Stimulated activated naive CD4-positive, alpha-beta T cell treated with Interleukin-2 at 50 U/mL for 16 hours (primary cell): Measurements from ENCODE around the gene TRPM1.
"Not testable (repeated sequence)": the region's sequence is repeated elsewhere in the genome, so short reads cannot be mapped to it uniquely, and the experiment has no call there.

ENCODE experiments used
- DNase-seq: peaks from one replicate; lab custom pipeline; 2025; lab: John Stamatoyannopoulos, UW

Gene TRPM1

GRCh38 chr15:31116423-31117030 lies 15.0 kb upstream of the TRPM1 start:
- DNase-seq, result no peak

- no peak for DNase-seq
Measured at GRCh38 chr15:31111091-31111647, 9.6 kb upstream of the TRPM1 start.

GRCh38 chr15:31108836-31109235 lies 7.3 kb upstream of the TRPM1 start:
- DNase-seq, result no peak

DNA sequence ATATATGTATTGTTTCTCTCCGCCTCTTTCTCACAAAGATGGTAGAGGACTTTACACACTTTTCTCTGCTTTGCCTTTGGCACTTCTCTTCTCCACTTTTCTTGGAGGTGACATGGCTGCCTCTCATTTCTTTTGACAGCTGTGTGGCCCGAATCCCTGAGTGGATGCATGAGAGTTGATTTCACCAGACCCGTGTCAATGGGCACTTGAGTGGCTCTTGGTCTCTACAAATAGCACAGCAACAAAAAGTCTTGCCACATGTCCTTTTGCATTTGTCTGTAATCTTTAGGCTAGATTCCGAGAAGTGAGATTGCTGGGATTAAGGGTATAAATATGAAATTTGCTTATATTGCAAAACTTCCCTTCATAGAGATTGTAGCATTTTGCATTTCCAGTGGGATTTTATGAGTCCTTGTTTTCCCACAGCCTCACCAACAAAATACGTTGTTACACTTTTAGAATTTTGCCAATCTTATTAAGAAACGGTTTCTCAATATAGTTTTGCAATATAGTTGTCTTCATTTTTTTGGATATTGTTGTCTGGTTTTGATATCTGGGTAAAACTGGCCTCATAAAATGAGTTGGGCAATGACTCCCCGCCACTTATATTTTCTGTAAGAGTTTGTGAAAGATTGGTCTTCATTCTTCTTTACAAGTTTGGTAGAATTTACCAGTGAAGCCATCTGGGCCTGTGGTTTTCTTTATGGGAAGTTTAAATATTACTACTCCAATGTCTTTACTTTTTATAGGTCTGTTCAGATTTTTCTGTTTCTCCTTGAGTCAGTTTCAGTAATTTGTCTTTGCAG lies 5.2 kb upstream of the TRPM1 start:
- no peak for DNase-seq

GRCh38 chr15:31104003-31104402 lies 2.5 kb upstream of the TRPM1 start:
- DNase-seq, result no peak

- DNase-seq, result no peak
Measured at GRCh38 chr15:31102374-31103342, 1.1 kb upstream of the TRPM1 start.

- no peak for DNase-seq
Measured at GRCh38 chr15:31102039-31102321, 455 bp upstream of the TRPM1 start.

DNA sequence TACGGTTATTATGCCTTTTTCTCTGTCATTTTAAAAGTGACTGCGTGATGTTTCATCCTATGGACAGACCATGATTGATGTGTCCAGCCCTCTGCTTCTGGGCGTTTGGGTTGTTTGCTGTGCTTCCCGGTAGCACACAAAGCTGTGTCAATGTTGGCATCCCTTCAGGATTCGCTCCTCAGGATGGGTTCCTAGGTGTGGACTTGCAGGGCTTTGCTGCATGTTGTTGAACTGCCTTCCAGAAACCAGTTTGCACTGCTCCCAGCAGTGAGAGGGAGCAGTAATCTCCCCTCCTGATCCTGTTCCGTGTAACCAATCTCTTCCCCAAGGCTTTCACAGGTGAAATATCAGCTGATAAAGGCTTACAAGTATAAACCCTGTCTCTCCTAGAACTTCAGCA lies 787 bp downstream of the TRPM1 start:
- DNase-seq, result no peak

DNA sequence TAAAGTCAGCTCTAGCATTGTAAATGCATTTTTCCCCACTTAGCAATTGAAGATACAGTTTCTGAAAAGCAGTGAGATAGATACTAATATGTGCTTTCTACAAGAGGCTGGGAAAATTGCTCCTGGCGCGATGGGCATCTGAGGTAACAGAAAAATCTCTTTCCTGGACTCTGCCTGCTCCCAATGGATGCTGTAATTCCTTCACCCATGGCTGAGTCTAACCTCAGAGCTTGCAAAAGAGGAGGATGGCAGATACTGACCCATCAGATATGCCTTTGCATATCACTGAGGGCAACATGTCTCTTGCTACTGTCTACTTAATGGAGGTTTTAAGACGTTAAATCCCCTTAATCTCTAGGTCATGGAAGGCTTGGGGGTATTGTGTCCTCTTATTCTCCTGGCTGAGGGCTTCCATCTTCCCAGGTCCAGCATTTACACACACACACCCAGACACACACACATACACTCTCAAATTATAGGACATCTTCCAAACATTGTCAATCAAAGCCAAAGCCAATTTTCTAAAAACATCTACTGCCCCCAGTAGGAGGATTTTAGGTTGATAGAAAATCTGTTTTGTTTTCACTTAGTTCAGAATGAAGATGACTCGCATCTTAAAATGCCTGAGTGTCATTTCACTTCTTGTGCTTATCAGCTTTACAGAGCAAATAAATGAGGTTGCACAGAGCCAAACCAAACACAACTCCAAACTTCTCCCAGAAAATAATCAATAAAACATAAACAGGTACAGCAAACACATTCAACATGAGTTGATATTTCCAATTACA lies 2.4 kb downstream of the TRPM1 start:
- no peak for DNase-seq

DNA sequence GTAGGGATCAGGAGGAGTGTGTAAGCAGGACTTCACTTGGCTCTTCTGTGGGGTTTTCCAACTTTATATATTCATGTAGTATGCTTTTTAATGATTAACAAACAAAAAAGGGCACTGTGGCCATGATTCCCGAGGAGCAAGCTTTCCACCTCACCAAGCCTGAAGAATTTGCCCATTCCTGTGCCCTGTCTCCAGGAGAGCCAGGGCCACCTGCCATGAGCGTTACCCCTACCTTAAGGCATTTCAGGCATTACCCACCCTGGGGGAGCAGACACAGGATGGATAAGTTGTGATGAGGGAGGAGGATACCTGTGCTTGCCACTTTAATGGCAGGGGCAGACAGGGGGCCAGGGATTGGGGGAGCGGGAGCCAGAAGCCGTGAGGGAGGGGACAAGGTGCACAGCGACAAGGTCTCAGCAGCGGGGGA lies 3.0 kb downstream of the TRPM1 start:
- no peak for DNase-seq

GRCh38 chr15:31096563-31096962 lies 5.0 kb downstream of the TRPM1 start:
- DNase-seq, result no peak

- no peak for DNase-seq
Measured at GRCh38 chr15:31091481-31091880, 10.0 kb downstream of the TRPM1 start.

DNA sequence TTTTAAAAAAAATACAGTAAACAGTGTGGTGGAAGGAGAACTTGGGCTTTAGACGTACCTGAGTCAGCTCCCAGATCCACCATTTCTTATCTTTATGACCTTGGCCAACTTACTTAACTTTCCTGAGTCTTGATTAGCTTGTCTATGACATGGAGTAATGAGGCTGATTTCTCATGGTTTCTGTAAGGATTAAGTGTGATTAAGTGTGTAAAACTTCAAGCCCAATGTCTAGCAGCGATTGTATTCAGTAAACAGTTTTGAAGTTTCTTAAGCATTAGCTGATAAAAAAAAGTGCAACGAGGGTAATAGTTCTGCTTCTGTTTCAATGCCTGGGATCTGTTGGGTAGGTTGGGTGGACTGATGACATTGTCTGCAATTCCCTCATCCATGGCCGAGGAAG lies 10.8 kb downstream of the TRPM1 start:
- no peak for DNase-seq

DNA sequence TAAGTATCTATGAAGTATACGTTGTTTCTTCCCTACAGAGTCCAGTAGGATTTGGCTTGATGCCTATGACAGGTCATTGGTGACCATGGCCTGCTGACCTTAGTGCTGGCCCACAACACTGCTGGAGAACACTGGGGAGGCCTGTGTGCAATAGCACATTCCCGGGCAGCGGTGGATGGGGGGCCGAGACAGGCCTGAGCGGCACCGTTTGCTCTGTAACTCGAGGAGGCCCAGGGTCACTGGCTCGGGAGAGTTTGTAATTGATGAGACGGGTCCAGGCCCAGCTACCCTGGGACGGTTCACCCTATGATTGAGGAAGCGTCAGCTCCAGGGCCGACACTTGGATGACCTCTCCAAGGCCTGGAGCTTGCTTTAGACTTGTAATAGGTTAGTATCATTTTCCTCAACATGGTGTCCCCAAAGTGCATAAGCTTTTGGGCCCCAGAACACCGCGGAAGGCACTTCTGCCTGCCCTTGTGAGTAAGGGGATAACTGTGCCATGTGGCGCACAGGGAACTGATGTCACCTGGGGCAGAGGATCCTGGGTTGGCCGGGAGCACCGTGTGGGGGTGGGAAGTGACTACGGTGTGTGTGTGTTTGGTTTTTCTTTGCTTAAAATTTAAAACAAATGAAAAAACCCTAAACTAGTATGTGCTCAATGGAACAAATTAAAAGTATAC lies 12.0 kb downstream of the TRPM1 start:
- DNase-seq, result no peak

DNA sequence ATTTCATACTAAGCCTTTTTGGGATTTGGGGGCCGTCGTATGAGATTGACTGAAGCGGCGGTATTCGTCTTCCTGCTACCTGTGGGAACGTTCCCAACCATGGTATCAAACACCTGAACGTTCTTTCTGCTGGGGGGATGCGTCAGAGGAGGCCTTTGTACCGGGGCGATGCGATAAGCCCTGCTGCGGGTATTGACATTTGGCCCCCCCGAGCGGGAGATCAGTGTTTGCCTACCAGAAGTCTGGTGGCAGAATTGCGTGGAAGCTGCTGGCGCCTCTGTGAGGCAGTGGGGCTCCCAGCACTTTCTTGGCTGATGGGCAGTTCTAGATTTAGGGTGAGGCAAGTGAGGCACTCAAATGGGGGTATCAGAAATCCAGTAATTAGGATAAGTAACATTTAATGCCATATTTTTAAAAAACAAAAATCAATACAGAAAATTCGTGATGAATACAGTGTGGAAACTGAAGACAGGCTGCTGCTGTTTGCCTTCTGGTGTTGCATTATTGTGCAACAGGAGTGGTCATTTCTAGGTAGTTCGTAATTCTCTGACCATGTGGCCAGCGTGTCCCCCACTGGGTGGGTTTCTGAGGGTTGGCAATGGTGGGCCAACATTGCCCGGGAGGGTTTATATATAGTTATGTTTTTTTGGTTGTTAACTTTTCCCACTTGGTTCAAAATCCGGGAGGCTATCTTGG lies 12.7 kb downstream of the TRPM1 start:
- no peak for DNase-seq

DNA sequence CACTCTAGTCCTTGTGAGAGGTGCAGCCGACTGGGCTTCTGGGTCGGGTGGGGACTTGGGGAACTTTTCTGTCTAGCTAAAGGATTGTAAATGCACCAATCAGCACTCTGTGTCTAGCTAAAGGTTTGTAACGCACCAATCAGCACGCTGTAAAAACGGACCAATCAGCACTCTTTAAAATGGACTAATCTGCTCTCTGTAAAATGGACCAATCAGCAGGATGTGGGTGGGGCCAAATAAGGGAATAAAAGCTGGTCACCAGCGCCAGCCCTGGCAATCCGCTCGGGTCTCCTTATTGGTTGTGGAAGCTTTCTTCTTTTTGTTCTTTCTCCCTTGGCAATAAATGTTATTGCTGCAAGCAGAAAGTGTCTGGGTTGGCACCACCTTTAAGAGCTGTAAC lies 13.5 kb downstream of the TRPM1 start:
- not testable (repeated sequence) for DNase-seq

DNA sequence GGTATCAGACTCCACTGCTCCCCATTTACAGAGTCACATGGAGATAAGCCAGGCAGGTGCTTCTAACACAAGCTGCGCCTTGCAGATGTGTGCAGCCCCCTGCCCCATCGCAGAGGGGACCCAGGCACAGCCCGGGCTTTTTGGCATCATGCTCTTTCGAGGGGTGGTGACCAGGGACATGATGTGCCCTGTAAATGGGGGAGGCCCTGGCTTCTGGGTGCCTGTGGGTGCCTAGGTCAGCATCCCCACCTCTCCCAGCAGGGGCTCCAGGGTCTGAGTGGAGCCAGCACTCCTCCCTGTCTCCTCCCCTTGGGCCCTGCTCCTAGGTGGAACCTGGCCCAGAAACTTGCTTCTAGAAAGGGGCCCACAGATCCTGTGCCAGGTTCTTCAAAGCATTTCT lies 15.2 kb downstream of the TRPM1 start:
- DNase-seq, result no peak

DNA sequence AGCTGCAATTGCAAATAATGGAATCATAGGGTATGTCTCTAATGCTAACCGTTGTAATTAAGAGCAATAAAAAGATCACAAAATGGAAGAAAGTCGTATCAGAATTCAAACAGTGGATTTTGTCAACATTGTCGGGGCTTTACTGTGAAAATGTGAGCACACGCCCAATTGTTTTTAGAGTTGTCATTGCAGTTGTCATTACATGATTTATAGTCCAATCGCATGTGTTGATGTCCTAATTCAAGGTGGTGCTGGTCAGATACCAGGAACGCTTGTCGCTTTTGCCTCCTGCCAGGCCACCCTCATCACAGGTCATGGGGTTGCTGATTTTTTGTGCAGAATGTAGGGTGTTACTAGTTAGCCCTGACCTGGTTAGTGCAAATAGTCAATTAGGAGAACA lies 16.2 kb downstream of the TRPM1 start:
- no peak for DNase-seq

GRCh38 chr15:31084176-31084575 lies 17.3 kb downstream of the TRPM1 start:
- no peak for DNase-seq

DNA sequence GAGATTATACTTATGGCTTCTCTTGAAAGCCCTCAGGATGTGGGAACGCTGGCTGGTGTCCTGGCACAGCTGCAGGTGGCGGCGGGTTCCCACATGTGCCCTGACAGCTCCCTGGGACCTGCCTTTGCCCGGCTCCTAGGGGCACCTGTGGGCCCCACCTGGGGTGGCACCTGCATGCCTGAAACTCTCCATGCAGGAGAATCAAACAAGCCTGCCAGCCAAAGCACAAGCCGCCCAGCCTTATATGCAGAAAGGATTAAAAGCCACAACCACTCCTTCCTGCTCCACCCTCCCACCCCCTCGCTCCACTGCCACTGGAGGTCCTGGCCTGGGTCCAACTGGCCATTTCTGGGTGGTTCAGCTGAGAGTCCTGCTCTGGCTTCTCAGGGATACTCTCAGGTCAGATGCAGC lies 18.1 kb downstream of the TRPM1 start:
- DNase-seq, result no peak
